GM10248 (cell line): ENCODE results near the gene WFDC8.
"Not testable (repeated sequence)": the region's sequence is repeated elsewhere in the genome, so short reads cannot be mapped to it uniquely, and the experiment has no call there.

Experiments
- CTCF ChIA-PET: fragments of 300-600 bp; sonication (Branson Sonifier 250); formaldehyde crosslinking; extraction: SDS; loops from one replicate; lab custom pipeline; 2021; ENCODE audit warnings: antibody characterized with exemption; lab: Yijun Ruan, JAX
- POLR2A ChIA-PET: fragments of 350-650 bp; sonication (Branson Sonifier 250); formaldehyde crosslinking; extraction: SDS; loops from one replicate; lab custom pipeline; 2020; ENCODE audit warnings: antibody characterized with exemption; lab: Yijun Ruan, JAX
- DNase-seq: peaks from one replicate; pipeline ENCODE4 v3.0.0; 2012; ENCODE audit errors: extremely low spot score
- CTCF ChIP-seq: IDR thresholded peaks from 2 replicates; pipeline ENCODE4 v1.5.1; 2012; ENCODE audit warnings: mild to moderate bottlenecking, low read depth; ENCODE audit errors: extremely low read depth, missing control alignments, control extremely low read depth

WFDC8 gene

DNA sequence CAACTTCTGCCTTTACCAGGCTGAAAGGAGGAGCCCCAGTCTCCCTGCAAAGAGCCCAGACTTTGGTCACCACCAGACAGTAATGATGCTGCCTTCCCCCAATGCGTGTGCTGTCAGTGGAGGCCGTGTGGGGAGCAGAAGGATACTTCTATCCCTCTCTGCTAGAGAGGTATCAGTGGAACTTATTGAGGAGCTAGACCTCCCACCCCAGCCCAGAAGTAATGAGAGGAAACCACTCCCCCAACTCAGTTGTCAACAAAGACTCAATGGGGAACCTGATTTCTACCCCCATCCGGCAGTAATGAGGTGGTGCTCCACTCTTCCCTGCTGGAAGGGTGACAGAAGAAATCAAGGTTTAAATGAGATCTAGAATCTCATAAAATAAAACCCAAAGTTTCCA, 4.4 kb upstream of the WFDC8 start:
- CTCF ChIA-PET = interaction anchor here (1.0 kb wide), 1 partner anchor 188 kb away, joined by 5 read pairs; no protein-coding TSS in a partner anchor
- no peak for DNase-seq
- TF ChIP-seq CTCF = no peak
- POLR2A ChIA-PET = no interaction called here

GRCh38 chr20:45581702-45582101, 2.6 kb upstream of the WFDC8 start:
- no peak for DNase-seq
- POLR2A ChIA-PET = no interaction called here
- CTCF ChIA-PET = no interaction called here
- TF ChIP-seq CTCF = no peak

DNA sequence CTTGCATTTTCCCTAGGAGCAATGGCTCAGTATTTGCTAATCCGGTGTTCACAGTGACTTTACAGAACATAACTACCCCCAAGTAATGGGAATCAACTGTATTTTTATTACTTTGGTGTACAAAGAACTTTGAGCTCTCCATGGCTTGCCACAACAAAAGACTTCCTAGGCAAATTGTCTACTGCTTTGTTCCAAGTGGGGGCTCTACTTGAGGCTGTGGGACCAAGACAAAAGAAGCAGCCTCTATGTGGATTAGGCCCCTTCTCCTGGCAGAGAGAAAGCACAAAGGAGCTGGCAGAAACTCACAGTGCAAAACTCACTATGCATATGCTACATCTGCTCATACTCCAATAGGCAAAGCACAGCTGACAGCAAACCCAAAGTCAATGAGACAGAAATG, 853 bp downstream of the WFDC8 start:
- TF ChIP-seq CTCF = no peak
- no peak for DNase-seq
- CTCF ChIA-PET = interaction anchor here (0.8 kb wide), 1 partner anchor 51 kb away, joined by 3 read pairs; the partner anchor contains the start of gene WFDC10A
- POLR2A ChIA-PET = no interaction called here

- POLR2A ChIA-PET = no interaction called here
Observed at GRCh38 chr20:45576995-45577394, 2.1 kb downstream of the WFDC8 start.

DNA sequence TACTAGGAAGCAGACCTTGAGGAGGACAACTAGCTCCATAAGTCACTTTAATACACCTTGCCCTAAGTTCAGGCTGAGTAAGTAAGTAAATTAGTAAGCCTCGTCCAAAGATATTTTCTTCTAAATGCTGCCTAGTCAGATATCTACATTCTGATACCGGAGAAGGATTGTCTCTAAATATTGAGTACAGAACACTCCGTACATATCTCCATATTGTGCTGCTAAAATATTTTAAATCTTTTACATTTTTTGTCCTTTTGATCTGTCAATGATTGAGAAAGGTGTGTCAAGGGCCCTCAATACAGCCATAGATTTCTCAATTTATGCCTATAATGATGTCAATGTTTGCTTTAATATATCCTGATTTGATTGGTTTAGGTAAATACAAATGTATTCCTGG, 3.2 kb downstream of the WFDC8 start:
- TF ChIP-seq CTCF = no peak
- CTCF ChIA-PET = interaction anchor here (1.3 kb wide), 1 partner anchor 195 kb away, joined by 3 read pairs; no protein-coding TSS in a partner anchor
- POLR2A ChIA-PET = no interaction called here

More at GRCh38 chr20:45576995-45577394, 2.1 kb downstream of the WFDC8 start:
- CTCF ChIA-PET = no interaction called here
- no peak for TF ChIP-seq CTCF
- DNase-seq = no peak

GRCh38 chr20:45569650-45570049, 9.4 kb downstream of the WFDC8 start:
- DNase-seq, CTCF ChIA-PET, POLR2A ChIA-PET: not testable (repeated sequence)

More for the DNA sequence above, 3.2 kb downstream of the WFDC8 start:
- DNase-seq = no peak

- TF ChIP-seq CTCF = no peak
- DNase-seq = no peak
- ChIA-PET CTCF (no interaction called here), POLR2A (no interaction called here)
Observed at GRCh38 chr20:45564760-45565276, 14.3 kb downstream of the WFDC8 start.
